ENCODE data around the gene CDK5R1.

Gene CDK5R1

DNA sequence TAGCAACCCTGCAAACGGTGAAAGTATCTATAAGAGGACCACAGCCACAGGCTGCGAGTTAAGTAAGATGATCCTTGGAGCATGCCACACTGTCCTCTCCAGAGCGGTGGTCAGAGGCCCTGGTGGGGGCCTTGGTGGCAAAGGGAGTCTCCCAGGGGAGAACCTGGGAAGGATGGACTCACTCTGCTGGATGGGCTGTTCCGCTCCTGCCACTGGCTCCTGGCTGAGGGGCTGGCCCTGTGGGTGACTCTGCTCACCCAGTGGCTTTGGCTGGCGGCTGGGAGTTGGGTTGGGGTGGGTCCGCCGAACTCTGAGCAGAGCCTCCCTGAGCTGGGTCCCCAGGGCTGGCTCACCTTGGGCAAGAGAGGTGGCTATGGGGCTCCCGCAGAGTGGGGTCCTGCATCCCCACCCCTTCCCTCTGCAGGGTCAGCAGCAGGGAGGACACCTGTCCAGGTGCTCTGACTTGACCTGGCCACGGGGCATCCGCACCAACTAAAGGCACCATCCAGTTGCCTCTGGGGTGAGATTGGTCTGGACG lies 7.3 kb downstream of the CDK5R1 start:
- DNase-seq: peak; percentile 47

DNA sequence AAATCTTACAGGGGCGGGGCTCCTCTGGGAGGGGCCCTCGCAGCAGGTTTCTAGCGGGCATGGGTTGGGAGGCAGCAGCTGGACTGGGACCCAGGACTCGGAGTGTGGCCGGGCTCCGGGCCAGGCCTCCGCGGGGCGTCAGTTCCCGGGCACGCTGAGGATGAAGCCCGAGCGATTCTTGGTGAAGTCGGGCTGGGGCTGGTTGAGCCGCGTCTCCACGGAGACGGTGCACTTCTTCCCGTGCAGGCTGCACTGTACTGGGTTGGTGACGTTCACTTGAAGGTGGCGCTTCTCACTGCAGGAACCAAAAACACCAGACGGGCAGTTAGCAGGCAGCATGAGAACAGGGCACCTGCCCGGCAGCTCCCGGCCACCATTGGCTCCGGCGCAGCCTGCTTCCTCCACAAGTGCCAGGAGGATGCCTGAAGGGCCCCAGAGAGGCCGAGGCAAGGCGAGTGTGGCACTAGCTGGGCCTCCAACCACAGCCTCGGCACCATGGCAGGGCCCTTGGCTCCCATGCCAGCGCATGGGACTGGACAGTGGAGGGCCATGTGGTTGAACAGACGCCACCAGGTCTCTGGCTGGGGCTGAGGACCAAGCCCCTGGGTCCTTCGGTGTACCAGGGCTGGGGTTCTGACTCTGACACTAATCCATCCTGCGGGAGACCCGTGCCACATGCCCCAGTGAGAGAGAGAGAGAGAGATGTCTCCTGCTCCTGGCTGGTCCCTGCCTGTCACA lies 8.0 kb downstream of the CDK5R1 start:
- peak; percentile 96 for DNase-seq

DNA sequence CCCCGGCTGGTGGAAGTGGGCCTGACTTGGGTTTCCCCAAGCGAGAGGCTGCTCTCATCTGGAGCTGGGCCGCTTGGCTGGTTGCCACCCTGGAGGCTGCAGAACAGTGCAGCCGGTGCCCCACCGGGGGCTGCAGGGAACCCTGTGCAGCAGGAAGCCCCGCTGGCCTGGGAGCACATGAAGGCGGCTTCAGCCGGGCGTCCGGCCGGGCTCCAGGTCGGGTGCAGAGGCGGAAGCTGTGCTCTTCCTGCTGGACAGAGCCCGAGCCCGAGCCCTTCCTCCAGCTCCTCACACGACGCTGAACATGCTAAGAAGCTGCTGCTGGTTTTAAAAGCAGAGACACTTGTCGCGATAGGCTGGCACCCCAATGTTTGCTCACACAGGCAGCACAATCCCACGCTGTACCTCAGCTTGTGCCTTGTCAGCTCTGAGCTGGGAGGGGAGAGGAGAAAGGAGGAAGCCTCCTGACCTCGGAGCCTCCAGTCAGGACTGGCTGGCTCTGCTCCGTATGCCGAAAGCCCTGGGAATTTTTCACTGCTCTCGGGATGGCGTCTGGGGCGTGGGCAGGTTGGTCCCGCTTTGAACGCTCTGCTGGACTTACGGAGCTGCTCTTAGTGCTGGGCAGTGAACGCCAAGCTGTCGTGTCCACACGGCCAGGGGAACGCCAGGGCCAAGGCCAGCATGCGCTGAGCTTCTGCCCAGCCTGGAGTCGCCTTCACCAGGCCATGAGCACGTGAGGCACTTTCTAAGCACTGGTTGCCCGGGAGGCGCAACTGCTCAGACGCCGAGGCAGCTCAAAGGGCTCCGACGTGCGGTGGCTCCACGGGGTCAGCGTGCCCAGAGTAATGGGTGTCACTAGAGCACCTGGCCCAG lies 8.8 kb downstream of the CDK5R1 start:
- peak; percentile 37 for DNase-seq

DNA sequence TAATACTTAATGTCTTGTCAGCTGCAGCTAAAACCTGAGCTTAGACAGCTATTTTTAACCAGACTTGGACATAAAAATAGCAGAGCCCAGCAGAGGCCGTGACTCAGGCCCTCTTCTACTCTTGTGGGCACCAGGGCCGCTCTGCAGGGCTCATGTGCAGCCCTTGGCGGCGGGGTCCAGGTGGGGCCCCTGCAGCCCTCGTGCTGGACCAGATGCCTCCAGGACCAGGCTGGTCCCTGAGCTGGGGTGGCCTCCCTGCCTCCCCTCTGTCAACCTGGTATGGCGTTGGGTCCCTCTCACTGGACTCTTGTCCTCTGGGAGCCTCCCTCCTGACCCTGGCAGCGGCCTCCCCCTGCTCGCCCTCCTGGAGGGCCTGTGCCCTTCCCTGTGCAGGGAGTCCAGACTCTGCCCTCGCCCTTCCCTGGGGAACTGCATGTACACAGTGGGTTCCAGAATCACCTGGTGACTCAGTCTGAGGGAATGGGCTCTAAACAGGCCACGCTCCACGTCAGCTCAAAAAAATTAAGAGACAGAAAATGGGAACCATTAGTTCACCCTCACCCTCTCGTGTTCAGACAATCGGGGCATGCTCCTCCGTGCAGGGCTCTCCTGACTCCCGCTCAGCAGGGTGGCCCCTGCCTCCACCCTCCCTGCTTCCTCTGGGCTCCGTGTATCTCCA lies 9.7 kb downstream of the CDK5R1 start:
- no peak for DNase-seq

DNA sequence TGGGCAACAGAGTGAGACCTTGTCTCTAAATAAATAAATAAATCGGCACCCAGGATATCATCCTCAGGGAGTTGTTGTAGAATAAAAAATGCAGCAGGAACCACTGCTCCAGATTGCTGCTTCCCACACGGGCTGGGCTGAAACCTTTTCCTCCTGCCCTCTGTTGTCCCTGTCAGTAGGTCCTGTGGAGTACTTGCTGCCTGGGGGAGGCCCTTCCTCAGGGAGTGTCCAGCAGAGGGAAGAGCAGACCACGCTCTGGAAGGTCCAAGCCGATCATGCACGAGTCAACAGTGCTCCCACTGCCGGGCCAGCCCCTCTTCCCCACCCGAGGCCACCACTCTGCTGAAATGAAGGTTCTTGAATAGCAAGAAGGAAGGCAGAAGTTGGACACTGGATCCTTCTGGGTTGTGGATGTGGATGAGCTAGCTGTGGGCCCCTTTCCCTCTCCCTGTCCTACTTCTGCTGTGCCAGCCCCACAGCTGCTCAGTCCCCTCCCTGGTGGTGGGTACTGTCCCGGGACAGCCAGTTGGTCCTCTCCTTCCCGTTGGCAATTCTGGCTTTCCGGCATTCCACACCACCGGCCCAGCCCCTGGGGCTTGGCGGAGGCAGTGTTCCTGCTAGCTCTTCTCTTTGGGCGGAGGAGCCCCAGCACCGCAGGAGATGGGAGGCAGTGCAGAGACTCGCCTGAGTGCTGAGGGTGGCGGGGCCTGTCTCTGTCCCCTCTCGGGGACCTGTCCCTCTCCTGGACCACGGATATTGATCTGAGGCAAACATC lies 10.8 kb downstream of the CDK5R1 start:
- DNase-seq: no peak

DNA sequence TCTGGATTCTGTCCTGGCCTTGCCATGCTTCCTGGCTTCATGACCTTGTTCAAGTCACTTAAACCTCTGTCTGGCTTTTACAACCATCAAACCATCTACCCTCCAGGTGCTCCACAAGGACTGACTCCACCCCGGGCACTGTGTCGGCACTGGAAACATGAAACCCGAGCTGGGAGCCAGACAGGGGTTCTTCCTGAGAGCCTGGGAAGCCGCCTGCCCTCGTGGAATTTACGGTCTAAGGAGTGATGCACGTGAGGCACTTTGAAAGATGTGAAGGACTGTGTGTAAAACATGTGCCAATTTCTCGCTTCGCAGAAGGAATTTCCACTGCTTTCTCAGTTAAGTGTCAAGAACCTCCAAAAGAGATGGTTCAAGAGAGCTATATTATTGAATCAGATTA lies 11.6 kb downstream of the CDK5R1 start:
- DNase-seq: peak; percentile 85

DNA sequence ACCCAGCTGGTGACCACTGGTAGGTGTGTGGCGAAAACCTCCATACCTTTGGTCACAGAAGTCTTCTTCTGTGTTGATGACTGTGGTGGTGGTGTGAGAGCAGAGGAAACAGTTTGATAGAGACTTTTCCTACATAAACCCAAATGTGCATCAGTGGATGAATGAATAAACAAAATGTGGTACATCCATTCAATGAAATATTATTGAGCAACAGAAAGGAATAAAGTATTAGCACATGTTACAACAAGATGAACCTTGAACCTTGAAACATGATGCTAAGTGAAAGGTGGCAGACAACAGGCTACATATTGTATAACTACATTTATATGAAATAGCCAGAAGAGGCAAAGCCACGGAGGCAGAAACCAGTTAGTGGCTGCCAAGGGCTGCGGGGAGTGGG lies 15.2 kb downstream of the CDK5R1 start:
- DNase-seq: no peak

DNA sequence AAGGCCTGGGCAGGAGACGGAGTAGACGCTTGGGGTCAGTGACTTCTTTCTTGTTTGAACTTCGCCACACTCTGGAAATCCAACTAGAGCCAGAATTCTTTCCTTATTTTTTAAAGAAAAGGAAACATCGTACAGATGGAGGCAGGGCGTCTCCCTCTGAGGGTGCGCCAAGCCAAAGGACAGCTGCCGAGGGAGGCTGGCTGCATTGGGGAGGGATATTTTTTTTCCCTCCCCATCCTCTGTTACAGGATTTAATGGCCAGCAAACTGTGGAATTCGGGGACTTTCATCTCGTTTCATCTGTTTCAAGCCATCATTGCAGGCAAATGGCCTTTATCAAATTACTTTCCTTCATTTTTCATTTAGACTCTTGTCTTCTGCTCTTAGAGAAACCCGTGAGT lies 15.9 kb downstream of the CDK5R1 start:
- DNase-seq: no peak

DNA sequence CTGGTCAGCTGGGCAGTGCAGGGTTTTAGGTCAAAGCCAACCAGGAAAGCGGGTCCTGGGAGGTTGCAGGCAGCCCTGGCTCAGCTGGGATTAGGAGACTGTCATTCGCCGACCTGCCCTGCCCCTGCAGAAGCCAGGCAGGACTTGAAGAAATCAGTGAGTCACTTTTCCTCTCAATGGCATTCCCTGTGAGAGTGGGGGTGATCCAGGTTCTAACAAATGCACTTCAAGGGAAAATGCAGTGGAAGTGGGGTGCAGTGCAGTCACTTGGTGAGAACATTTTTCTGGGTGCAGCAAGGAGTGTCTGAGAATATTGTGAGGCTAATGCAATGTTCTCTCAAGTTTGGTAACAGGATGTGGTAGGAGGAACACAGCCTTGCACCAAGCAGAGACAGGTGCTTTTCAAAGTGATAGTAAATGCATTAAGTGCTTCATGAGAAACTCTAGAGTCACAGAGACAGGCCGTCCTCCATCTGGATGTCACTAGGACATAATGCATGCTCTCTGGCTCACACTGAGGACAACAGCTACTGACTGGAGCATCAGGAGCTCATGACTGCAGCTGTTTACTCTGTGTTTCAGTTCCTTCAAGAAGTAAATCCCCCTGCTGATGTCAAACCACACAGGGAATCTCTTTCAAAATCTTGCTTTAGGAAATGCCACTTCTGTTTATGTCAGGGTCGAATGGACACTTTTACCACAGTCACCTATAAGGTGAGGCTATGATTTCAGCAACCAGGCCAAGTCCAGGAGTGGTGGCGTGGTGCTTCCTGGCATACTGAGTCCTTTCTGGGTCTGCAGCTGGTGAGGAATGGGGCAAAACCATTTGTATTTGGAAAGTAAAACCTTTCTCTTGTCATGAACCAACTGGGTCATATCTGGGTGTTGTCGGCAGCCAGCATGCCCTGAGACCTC lies 16.7 kb downstream of the CDK5R1 start:
- DNase-seq: no peak

DNA sequence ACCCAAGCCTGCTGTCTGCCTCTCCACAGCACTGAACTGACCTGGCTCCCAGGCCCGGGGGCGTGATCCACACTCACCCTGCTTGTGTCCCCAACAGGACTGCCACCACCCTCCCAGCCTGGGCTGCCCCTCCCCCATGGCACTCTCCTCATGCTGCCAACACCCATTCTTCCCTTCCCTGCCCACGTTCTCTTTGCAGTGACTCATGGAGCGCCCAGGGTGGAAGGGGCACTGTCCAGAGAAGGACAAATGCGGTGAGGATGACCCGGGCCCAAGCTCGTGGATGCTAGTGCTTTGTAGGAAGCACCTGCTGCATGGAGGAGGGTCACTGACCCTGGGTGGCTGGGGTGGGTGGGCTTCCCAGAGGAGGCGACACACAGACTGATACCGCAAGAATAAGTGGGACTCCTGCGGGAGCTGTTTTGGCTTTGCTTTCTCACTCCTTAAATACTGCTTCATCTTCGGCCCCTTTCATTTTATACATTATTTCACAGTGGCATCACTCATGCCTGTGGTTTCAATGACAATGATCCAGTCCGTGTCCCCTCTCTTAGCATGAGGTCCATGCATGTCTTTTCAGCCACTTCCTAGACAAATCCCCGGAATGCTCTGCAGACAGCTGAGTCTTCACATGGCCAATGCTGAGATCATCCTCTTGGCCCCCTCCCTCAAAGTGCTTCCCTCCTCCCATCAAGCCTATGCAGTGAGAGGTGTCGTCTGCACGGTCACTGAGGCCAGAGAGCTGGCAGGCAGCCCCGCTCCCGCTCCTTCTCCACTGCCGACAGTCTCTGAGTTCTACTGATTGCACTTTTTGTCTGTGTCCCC lies 17.6 kb downstream of the CDK5R1 start:
- DNase-seq: no peak

DNA sequence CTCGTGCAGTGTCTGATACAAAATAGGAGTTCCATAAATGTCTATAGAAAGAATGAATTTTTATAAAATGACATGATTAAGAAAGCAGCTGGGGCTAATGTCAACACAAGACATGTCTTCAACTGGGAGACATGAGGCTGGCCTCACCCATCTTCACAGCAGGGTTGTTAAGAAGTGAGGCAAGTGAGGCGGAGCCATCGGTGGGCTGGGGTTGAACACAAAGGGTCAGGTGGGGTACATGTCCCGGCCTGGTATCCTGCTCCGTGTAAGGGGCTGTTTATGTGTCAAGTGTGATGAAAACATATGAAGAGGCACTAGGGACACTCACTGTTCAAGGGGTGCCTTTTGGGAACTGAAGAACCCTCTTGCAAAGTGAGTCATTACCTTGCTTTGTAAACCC lies 22.1 kb downstream of the CDK5R1 start:
- DNase-seq: no peak

DNA sequence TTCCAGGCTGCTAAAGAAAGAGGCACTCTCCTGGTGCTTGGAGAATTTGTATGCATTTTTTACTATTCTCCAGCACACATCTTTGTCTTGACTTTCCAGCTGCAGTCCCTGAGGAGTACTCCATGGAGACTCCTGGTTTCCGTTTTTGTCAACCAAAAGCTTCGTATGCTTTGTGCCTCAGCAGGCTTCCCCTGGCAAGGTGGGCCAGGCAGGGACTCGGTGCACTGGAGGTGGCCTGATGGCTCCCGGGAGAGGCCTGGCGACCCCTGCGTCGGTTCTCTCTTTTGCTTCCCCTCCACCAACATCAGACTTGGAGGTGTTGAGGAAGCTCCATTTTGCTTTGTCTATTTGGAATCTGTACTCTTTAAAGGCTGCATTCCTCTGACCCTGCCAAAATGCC lies 23.7 kb downstream of the CDK5R1 start:
- no peak for DNase-seq

DNA sequence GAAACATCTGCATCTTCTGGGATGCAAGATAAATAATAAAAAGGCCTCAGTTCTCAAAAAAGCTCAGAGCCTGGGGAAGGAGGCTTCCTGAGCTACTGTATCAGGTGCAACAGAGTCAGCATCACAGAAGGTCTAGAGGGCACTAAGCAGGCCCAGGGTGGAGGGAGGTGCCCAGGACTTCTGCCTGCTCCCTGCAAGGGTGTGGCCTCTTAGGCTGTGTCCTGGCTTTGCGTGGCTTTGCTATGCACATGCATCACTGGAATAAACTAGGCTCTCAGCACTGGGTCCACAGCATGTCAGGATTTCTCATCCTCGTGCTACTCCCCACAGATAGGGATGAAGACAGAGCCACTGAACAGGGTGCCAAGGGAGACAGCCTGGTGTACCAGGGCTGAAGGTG lies 25.5 kb downstream of the CDK5R1 start:
- DNase-seq: no peak

DNA sequence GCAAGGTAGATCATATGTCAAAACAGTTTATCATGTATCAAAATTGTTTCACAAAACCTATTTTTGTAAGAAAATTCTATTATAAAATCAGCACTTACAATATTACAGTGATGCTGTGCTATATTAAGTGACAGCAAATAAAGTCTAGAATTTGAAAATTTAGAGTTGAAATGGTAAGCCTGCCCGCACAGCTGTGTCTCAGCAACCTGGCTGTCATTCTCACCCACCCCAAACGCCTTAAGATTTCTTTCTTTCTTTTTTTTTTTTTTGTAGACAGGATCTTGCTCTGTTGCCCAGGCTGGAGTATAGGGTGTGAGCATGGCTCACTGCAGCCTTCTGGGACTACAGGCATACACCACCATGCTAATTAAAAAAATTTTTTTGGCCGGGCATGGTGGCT lies 26.8 kb downstream of the CDK5R1 start:
- no peak for DNase-seq

DNA sequence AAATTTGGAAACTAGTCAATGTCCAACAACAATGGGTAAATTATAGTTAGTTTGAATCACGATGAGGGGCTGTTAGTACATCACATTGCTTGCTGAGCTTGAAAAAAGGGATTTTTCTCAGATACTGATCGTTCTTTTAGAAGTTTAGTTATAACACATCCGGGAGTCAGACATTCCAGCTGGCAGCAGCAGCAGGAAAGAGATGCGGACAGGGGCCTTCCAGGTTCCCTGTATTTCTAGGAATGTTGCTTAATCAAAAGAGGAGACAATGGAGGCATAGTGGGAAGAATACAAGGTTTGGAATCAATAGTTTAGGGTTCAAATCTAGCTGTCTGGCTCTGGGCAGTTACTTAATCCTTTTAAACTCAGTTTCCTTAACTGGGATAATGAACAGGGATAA lies 27.8 kb downstream of the CDK5R1 start:
- DNase-seq: no peak

DNA sequence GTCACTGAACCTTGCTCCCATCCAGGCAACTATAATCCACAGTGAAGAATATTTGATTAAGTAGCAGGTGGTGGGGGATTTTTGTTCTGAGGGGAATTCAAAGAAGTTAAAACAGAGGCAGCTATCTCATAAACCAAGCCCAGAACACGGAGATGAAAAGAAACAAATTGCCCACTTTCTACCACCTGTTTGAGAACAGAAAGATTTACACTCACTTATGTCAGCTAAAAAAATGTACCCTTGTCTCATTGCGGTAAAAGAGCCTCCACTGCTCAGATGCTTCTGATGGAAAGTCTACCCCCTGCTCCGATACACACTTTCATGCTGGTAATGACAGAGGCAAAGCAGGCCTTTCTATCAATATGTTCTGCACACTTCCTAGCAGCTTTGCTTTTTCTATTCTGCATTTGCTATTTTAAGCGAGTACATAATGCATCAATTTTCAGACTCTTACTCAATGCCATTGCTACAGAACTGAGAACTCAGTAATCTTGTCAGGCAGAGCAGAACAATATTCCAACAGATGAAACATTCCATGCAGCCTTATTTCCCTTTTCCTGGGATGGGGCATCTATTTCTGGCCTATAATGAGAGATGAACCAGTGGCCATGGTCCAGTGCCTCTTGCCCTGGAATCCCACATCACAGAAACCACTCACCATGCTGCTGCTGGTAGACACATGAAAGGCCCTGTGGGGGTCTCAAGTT lies 29.0 kb downstream of the CDK5R1 start:
- peak; percentile 34 for DNase-seq

DNA sequence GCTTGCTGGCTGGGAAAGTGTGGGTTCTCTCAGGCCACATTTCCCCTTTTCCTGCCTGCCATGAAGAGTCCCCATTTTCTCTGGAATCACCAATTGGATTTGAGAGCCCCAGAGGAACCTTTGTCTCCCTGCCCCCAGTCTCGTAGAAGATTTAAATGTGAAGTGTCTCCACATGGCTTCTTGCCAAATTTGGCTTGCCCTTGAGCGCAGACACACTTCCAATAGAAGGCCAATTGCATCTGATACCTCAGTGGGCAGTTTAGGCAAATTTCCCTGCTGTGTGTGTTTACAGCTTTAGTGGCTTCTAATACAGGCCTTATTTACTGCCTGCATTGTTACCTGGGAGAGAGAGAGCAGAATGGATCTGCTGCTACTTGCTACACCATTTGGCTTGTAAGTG lies 29.7 kb downstream of the CDK5R1 start:
- peak; percentile 94 for DNase-seq

DNA sequence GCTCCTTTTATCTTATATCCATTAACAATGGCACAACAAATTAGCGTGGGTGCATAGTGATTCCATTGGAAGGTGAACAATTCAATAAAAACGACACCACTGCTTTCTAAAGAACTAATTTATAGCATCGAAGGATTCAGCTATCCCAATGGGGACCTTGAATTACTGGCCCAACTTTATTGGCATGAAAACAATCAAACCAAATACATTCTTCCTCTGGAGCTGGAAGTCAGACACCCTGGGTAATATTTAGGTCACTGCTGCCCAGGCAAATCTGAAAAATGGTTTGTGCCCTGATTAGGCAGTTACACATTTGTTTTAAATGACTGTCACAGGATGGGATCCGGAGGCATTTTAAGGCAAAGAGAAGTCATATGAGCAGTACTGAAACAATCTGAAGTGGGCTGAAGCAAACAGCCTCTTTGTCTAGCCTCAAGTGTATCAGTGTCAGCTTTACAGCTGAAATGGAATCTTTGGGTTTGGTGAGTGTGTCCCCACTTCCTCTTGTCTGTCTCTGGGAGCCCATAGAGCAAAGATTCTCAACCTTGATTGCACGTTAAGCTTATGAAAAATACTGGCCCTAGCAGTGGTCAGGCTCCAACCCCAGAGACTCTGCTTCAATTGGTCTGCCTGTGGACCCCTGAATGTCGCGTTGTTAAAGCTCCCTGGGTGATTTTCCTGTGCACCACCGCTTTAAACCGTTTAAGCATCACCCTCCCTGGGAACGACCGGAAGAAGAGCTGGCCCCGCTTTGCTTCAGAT lies 30.3 kb downstream of the CDK5R1 start:
- DNase-seq: peak; percentile 43

DNA sequence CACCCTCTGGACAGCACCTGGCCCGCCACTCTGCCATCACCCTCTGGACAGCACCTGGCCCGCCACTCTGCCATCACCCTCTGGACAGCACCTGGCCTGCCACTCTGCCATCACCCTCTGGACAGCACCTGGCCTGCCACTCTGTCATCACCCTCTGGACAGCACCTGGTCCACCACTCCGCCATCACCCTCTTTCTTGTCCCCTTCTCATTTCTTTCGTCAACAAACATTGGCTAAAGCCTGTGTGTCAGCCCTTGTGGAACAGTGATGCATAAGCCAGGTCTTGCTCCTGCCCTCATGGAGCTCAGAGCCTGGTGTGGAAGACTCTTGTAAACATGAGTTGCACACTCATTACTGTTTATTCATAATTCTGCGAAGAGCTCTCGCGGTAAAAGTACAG lies 31.2 kb downstream of the CDK5R1 start:
- DNase-seq: no peak
